HAP-1 (cell line): ENCODE results near the gene ART5.

Source experiments
- DNase-seq, 2 experiments: peaks; one replicate each; pipeline ENCODE4 v3.0.0-alpha.2; 2016 to 2020; ENCODE audit warnings: low spot score in 2 of 2
- H3K27me3 ChIP-seq: fragments of 250-450 bp; sonication (Bioruptor Pico); 2 replicates; pipeline ENCODE4 v1.5.1; 2020; ENCODE audit warnings: low read depth, mild to moderate bottlenecking, moderate library complexity
- H3K36me3 ChIP-seq: fragments of 250-450 bp; sonication (Bioruptor Pico); replicated peaks from 2 replicates; pipeline ENCODE4 v1.5.1; 2020; ENCODE audit warnings: mild to moderate bottlenecking
- H3K4me1 ChIP-seq: fragments of 250-450 bp; sonication (Bioruptor Pico); 2 replicates; pipeline ENCODE4 v1.5.1; 2020; ENCODE audit warnings: mild to moderate bottlenecking
- H3K4me3 ChIP-seq: fragments of 250-450 bp; sonication (Bioruptor Pico); 2 replicates; pipeline ENCODE4 v1.5.1; 2020; ENCODE audit warnings: mild to moderate bottlenecking, moderate library complexity
- H3K9me3 ChIP-seq: fragments of 250-450 bp; sonication (Bioruptor Pico); 2 replicates; pipeline ENCODE4 v1.5.1; 2020; ENCODE audit warnings: mild to moderate bottlenecking, moderate library complexity
- in situ Hi-C: fragments of 300-500 bp; cut with MboI; formaldehyde crosslinking; loops from 3 replicates; pipeline ENCODE4 v1.14.3; 2020; ENCODE audit warnings: low sequenced_read_pairs, inconsistent platforms, mixed read lengths

Gene ART5, protein sequence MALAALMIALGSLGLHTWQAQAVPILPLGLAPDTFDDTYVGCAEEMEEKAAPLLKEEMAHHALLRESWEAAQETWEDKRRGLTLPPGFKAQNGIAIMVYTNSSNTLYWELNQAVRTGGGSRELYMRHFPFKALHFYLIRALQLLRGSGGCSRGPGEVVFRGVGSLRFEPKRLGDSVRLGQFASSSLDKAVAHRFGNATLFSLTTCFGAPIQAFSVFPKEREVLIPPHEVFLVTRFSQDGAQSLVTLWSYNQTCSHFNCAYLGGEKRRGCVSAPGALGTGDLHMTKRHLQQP

DNA sequence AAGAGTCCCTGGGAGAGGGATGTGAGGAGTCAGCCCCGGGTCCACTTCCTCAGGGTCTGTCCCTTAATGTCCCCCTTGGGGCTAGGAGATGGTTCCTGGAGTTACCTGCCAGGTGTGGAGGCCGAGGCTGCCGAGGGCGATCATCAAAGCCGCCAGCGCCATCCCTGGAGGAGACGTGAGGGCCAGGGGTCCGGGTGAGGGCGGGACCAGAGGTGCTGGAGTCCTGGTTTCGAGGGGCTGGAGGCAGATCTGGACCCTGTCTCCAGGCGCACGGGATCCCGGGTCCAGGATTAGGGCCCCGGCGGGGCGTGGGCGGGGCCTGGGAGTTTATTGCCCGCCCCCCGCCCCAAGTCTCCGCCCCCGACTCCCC, at the start of gene ART5:
Gene ART5 (minus strand): TSS at position 292 of the 370 bp plus-strand sequence. CDS start 130 bp downstream, at position 162.
- no peaks in the 10 kb centered on the region for H3K9me3 ChIP-seq
- DNase-seq: no peak
- H3K4me3 ChIP-seq: peak within 1 kb of the TSS; percentile 38
- peaks cover 11% of the 10 kb centered on the region for H3K4me1 ChIP-seq
- H3K36me3 ChIP-seq: no peaks in the 10 kb centered on the region
- in situ Hi-C loops: no loop called here
- no peaks in the 10 kb centered on the region for H3K27me3 ChIP-seq

DNA sequence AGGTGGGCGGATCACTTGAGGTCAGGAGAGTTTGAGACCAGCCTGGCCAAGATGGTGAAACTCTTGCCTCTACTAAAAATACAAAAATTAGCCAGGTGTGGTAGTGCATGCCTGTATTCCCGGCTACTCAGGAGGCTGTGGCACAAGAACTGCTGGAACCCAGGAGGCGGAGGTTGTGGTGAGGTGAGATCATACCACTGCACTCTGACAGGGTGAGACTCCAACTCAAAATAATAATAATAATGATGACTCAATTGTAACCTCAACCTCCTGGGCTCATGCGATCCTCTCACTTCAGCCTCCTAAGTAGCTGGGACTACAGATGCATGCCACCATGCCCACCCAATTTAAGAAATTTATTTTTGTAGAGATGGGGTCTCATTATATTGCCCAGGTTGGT, 45.0 kb upstream of the ART5 start:
- Histone ChIP-seq H3K4me1 (peaks cover 8% of the 10 kb centered on the region; the same call in 1 of the 2 replicates), H3K4me3 (no peak overlapping the region), H3K27me3 (no peaks in the 10 kb centered on the region), H3K36me3 (peaks cover 81% of the 10 kb centered on the region), H3K9me3 (no peaks in the 10 kb centered on the region)
- no peak for DNase-seq
- in situ Hi-C loops: no loop called here

DNA sequence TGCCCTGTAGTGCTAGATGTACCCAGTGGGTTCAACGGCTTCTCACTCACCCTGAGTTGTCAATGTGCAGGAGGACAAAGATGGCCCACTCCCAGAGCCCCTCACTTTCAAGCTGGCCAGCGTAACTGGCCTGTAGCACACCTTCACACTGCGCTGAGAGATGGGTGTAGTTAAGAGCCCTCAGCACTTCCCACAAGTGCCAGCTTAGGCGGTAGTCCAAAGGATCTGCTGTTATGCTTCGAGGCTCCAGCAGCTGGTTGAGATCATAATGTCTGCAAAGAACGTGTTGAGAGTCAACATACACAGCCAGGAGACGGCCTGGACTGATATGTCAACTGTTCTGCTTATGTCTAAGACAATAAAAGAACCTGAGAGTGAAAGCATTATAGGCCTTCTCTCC, 44.1 kb upstream of the ART5 start:
- no peak for DNase-seq
- no peak overlapping the region for H3K4me3 ChIP-seq
- H3K27me3 ChIP-seq: no peaks in the 10 kb centered on the region
- no peaks in the 10 kb centered on the region for H3K9me3 ChIP-seq
- peaks cover 8% of the 10 kb centered on the region; the same call in 1 of the 2 replicates for H3K4me1 ChIP-seq
- H3K36me3 ChIP-seq: peaks cover 81% of the 10 kb centered on the region
- in situ Hi-C loops: no loop called here

DNA sequence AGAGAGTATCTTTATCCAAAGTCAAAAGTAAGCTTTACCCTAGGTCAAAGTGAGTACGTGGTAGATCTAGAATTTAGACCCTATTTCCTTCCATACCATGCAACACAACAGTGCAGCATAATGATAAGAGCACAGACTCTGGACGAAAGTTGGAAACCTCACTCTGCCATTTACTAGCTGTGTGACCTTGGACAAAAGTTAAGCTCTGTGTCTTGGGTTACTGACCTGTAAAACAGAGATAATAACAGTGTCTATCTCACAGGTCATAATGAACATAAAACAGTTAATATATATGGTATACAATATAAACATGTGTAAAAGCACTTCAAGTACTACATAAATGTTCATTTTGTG, 43.0 kb upstream of the ART5 start:
- no peak for DNase-seq
- peaks cover 8% of the 10 kb centered on the region; the same call in 1 of the 2 replicates for H3K4me1 ChIP-seq
- no peak overlapping the region for H3K4me3 ChIP-seq
- H3K9me3 ChIP-seq: no peaks in the 10 kb centered on the region
- H3K36me3 ChIP-seq: peaks cover 76% of the 10 kb centered on the region
- in situ Hi-C loops: no loop called here
- no peaks in the 10 kb centered on the region for H3K27me3 ChIP-seq

DNA sequence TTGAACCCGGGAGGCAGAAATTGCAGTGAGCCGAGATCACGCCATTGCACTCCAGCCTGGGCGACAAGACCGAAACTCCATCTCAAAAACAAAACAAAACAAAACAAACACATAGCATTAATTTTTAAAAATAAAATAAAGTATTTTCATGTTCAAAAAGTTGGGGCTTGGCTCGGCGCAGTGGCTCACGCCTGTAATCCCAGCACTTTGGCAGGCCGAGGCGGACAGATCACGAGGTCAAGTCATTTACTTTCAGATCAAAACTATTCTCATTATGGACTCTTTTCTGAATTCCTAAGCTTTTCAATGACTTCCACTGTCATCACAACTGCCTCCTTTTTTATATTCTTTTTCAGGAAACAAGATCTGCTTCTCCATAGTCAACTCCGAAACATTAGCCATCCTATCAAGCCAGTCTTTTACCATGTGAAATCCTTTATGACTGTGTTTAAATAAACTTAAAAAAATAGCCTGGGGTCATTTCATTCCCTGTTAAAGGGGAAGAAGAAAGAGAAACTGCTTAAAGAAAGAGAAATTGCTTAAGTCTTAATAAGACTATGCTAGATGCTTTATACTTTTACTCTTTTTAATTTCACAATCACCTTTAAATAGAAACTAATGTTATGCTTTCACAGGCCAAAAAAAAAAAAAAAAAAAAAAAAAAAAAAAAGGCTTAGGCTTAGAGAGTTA, 42.5 kb upstream of the ART5 start:
- H3K9me3 ChIP-seq: no peaks in the 10 kb centered on the region
- H3K36me3 ChIP-seq: peaks cover 82% of the 10 kb centered on the region
- H3K4me3 ChIP-seq: no peak overlapping the region
- H3K4me1 ChIP-seq: peaks cover 8% of the 10 kb centered on the region; the same call in 1 of the 2 replicates
- DNase-seq: peak in 1 of 2 experiments; percentile 28
- no peaks in the 10 kb centered on the region for H3K27me3 ChIP-seq
- in situ Hi-C loops: no loop called here

DNA sequence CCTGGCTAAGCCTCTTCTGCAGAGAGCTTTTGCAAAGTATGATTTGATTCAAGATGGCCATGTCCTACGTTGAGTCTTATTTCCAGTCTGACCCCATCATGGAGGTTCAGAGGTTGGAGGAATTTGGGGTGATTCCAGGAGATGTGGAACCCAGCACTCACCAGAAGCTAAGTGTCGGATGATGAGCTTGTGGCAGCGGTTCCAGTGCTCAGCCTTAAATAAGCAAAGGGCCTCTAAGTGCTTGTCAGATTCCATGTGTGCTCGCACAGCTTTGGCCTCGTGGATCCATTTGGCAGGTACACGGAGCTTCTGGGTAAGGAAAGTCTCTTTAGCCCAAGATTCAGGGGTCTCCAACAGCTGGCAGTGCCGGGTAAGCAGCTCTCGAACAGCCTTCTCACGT, 41.2 kb upstream of the ART5 start:
- H3K4me3 ChIP-seq: no peak overlapping the region
- no peaks in the 10 kb centered on the region for H3K27me3 ChIP-seq
- no peaks in the 10 kb centered on the region for H3K9me3 ChIP-seq
- in situ Hi-C loops: no loop called here
- H3K4me1 ChIP-seq: peaks cover 8% of the 10 kb centered on the region; the same call in 1 of the 2 replicates
- peaks cover 90% of the 10 kb centered on the region for H3K36me3 ChIP-seq
- DNase-seq: no peak

DNA sequence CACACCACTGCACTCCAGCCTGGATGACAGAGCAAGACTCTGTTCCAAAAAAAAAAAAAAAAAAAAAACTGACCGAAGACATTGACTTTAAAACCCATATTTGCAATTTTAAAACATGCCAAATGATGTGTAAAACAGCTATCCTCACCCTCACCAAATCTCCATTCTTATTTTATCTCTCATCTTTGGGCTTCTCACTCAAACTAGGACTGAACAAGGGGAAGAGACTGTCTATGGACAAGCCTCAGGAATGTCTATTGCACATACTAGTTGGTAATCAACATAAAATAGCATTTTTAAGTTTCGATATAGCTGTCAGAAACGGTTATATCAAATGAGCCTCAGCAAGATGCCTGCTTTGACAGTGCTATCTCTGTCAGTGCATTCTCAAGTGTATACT, 37.3 kb upstream of the ART5 start:
- no peaks in the 10 kb centered on the region for H3K9me3 ChIP-seq
- no peaks in the 10 kb centered on the region for H3K27me3 ChIP-seq
- H3K4me3 ChIP-seq: no peak overlapping the region
- peaks cover 89% of the 10 kb centered on the region for H3K36me3 ChIP-seq
- DNase-seq: no peak
- in situ Hi-C loops: no loop called here
- H3K4me1 ChIP-seq: no peaks in the 10 kb centered on the region; the same call in 1 of the 2 replicates

DNA sequence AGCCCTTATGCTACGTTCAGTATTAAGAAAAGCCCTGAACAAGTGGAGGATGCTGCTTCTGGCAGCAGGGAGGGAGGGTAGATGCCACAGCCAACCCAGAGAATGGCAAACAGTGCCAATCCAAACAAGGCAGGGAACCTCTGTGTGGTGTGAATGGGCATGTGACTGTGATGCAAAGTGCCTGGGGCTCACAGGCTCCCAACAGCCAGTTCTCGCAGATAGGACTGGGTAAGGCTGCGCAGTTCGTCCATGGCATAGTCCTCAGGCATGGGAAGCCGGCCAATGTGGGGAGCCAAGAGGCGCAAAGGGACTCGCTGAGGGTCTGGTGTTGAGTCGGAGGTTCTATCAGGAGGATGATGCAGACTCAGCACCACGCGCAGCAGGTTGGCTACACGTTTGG, 34.2 kb upstream of the ART5 start:
- Histone ChIP-seq H3K4me3 (no peak overlapping the region), H3K27me3 (no peaks in the 10 kb centered on the region), H3K9me3 (no peaks in the 10 kb centered on the region), H3K4me1 (no peaks in the 10 kb centered on the region), H3K36me3 (peaks cover 84% of the 10 kb centered on the region)
- in situ Hi-C loops: no loop called here
- DNase-seq: no peak

DNA sequence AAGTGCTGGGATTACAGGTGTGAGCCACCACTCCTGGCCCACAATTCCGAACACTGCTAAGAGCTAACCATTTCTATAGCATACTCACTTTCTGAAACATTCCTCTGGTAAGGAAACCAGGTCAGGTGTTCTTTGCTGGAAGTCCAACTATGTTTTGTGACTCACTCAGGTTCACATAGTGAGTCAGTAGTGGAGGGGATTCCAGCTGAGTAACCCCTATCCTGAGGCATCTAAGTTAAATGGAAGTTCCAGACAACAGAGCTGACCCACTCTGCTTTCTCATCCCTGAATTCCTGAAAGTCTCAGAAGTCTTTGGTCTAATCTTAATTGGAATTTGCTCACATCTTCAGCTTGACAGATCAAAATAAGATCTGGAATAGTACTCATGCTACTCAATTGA, 32.4 kb upstream of the ART5 start:
- peaks cover 72% of the 10 kb centered on the region for H3K36me3 ChIP-seq
- H3K27me3 ChIP-seq: no peaks in the 10 kb centered on the region
- no peak for DNase-seq
- H3K4me3 ChIP-seq: no peak overlapping the region
- no peaks in the 10 kb centered on the region for H3K4me1 ChIP-seq
- in situ Hi-C loops: no loop called here
- no peaks in the 10 kb centered on the region for H3K9me3 ChIP-seq

DNA sequence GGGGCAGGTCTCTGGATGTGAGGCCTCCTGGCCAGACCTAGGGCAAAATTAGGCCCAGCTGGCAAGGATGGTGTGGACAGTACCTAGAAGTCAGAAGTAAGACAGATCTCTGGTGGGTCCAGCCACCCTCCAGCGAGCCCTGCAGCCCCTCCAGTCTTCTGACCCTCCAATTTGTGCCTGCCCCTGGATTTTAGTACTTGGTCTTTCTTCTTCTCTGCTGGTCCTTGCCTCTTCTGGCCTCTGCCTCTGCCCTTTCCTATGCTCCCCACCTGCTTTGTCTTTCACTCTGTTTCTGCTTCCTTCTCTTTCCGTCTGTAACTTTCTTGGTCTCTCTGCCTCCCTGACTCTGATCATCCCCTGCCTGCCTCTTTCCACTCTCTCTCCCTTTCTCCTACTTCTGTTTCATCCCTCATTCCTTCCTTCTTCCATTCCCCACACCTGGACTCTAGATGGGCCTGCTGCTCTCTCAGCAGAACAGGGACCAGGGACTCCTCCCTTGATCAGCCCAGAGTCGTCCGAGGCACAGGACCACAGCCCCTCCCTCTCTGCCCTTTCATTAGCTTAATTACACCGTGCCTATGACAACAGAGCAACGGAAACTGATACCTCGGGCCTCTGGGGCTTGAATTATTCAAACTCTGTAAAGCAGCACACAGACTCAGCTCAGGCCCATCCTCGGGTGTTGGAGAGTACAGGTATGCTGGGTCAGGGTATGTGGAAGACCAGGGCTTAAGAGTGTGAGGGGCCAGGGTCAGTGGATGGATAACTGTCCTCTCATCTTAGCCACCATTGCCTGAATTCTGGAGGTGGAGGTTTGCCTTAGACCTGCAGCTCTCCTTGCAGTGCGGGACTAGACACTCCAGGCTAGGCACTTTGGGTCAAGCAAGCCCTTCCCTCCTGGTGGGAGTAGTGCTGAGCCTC, 29.8 kb upstream of the ART5 start, which contains the start of gene CHRNA10:
Gene CHRNA10 (minus strand): TSS at position 51 of the 921 bp plus-strand sequence. CDS start 72 bp downstream, outside the sequence.
- DNase-seq: no peak
- H3K27me3 ChIP-seq: no peaks in the 10 kb centered on the region
- no peak within 1 kb of the TSS for H3K4me3 ChIP-seq
- no peaks in the 10 kb centered on the region for H3K9me3 ChIP-seq
- in situ Hi-C loops: no loop called here
- no peaks in the 10 kb centered on the region for H3K4me1 ChIP-seq
- H3K36me3 ChIP-seq: peaks cover 56% of the 10 kb centered on the region

DNA sequence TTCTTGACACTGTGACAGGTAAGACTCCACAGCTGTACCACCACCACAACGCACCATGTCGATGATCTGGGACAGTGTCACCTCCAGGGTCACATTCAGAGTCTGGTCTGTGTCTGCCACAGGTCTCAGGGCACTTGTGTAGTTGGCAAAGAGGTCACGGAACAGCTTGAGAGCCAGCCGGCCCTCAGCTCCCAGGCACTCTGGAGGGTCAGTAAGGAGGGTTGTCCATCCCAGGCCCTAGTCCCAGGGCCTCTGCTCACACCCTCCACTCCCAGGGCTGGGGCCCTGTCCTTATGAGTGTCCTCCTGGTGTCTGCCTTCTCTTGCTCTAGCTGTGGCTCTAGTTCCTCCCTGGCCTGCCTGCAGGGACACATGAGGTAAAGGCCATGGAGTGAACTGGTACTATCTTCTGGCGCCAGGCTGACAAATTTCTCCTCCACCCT, 28.0 kb upstream of the ART5 start:
- no peaks in the 10 kb centered on the region for H3K4me1 ChIP-seq
- H3K4me3 ChIP-seq: no peak overlapping the region
- no peak for DNase-seq
- peaks cover 38% of the 10 kb centered on the region for H3K36me3 ChIP-seq
- H3K9me3 ChIP-seq: no peaks in the 10 kb centered on the region
- H3K27me3 ChIP-seq: no peaks in the 10 kb centered on the region
- in situ Hi-C loops: no loop called here

DNA sequence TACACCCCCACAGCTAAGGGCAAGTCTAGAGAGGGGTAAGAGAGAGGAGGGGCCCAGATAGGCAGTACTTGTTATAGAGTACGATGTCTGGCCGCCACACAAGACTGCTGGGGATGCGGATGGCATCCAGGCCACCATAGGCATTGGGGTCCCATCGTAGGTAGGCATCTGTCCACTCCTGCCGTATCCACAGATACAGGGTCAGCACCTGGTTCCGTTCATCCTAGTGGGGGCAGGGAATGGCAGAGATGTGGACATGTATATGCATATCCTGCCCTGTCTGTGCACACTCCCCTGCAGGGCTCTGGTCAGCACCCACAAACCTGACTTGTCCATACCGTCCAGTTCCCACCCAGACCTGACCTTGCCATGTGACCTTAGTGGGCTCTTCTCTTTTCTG, 27.3 kb upstream of the ART5 start:
- Histone ChIP-seq H3K27me3 (no peaks in the 10 kb centered on the region), H3K36me3 (peaks cover 31% of the 10 kb centered on the region), H3K9me3 (no peaks in the 10 kb centered on the region), H3K4me1 (no peaks in the 10 kb centered on the region), H3K4me3 (no peak overlapping the region)
- in situ Hi-C loops: no loop called here
- no peak for DNase-seq

DNA sequence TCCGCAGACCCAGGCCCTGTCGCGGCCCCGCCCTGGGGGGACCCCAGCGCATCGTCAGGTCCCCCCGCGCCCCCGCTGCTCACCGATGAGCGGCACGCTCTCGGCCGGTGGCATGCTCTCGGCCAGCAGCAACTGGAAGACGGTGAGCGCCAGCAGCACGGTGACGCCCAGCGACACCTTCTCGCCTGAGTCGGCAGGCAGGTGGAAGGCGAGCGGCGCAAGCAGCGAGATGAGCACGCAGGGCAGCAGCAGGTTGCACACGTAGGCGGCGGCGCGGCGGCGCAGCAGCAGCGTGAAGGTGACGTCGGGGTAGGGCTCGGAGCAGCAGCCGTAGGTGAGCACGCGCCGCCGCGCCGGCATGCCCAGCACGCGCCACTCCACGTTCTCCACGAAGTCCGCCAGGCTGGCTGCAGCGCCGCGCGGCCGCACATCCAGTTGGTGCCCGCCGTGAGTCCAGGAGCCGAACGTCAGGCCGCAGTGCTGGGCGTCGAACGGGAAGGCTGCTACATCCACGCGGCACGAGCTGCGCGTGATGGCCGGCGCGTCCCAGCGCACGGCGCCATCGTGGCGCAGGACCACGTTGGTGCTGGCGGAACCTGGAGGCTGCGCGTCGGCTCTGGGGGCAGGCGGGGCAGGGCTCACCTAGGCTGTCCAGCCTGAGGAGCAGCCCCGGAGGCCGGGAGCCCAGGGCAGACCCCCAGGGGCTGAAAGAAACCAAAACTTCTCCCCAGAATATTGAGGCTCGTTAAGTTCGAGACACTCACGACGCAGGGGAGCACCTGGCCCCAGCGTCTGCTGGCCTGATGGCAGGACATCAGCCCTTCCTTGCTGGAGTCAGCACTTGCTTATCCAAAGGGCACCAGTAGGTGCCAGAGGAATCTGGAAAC, 25.6 kb upstream of the ART5 start:
- DNase-seq: no peak
- H3K27me3 ChIP-seq: no peaks in the 10 kb centered on the region
- no peaks in the 10 kb centered on the region for H3K4me1 ChIP-seq
- H3K36me3 ChIP-seq: peaks cover 18% of the 10 kb centered on the region
- in situ Hi-C loops: no loop called here
- H3K9me3 ChIP-seq: no peaks in the 10 kb centered on the region
- no peak overlapping the region for H3K4me3 ChIP-seq
